ENCODE data around the gene SEPSECS. TPM values are rescaled to one million over a fixed set of nuclear protein-coding genes. Genes with fewer than 3 reads are reported as not detected.

Gene SEPSECS
- total and polyA plus RNA-seq, 2 of the 13 experiments (the other 11 are each of a cell fraction or from before 2014, with no cell fraction given): 9.4 to 14.3 TPM

DNA sequence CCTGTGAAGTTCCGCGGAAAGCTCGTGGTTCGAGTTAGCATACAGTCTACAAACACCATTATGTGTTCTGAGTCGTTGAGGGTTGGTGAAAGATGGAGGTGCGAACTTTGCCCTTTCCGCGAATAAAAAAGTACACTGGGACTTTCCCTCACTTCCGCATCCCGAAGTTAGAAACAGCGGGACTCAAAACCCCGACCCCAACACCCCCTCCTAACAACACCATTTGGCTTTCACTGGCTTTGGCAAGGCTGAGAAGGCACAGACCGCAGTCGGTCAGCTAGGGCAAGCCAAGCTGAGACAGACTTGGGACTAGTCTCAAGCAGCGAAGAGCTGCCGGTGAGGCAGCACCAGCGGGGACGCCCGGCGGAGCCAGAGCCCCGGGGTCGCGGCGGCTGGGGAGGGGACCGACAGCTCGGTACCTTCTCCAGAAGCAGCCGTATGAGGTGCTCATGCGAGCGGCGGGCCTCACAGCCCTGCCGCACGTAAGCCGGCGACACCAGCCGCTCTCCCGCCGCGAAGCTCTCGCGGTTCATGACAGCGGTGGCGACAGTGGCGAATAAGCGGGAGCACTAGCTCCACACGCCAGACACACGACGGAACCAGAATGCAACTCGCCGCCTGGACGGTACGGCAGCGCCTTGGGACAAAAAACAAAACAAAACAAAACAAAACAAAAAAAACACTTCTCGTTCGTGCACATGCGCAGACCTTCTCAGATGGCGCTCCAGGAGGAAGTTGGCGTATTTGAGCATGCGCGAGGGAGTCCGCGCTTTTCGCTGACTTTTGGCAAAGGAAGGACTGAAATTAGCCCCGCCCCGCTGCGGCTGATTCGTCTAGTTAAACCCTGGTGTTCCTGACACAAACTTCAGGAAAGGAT, at the start of gene SEPSECS (continued):
- TF ChIP-seq, protein P1, sequence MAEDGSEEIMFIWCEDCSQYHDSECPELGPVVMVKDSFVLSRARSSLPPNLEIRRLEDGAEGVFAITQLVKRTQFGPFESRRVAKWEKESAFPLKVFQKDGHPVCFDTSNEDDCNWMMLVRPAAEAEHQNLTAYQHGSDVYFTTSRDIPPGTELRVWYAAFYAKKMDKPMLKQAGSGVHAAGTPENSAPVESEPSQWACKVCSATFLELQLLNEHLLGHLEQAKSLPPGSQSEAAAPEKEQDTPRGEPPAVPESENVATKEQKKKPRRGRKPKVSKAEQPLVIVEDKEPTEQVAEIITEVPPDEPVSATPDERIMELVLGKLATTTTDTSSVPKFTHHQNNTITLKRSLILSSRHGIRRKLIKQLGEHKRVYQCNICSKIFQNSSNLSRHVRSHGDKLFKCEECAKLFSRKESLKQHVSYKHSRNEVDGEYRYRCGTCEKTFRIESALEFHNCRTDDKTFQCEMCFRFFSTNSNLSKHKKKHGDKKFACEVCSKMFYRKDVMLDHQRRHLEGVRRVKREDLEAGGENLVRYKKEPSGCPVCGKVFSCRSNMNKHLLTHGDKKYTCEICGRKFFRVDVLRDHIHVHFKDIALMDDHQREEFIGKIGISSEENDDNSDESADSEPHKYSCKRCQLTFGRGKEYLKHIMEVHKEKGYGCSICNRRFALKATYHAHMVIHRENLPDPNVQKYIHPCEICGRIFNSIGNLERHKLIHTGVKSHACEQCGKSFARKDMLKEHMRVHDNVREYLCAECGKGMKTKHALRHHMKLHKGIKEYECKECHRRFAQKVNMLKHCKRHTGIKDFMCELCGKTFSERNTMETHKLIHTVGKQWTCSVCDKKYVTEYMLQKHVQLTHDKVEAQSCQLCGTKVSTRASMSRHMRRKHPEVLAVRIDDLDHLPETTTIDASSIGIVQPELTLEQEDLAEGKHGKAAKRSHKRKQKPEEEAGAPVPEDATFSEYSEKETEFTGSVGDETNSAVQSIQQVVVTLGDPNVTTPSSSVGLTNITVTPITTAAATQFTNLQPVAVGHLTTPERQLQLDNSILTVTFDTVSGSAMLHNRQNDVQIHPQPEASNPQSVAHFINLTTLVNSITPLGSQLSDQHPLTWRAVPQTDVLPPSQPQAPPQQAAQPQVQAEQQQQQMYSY (CRISPR knock-in tag; IDR thresholded peaks at IDR 0.05): no peak
- no peak for TF ChIP-seq ZNF136 (CRISPR knock-in tag; IDR thresholded peaks at IDR 0.05; ENCODE audit: low read depth)
- peak; percentile 54; the same call in 1 of the 2 replicates for TF ChIP-seq ZNF564 (CRISPR knock-in tag; IDR thresholded peaks at IDR 0.05)
- no peak for TF ChIP-seq NFE2L2 (IDR thresholded peaks at IDR 0.05; ENCODE audit: low read length)
- TF ChIP-seq, protein P2, sequence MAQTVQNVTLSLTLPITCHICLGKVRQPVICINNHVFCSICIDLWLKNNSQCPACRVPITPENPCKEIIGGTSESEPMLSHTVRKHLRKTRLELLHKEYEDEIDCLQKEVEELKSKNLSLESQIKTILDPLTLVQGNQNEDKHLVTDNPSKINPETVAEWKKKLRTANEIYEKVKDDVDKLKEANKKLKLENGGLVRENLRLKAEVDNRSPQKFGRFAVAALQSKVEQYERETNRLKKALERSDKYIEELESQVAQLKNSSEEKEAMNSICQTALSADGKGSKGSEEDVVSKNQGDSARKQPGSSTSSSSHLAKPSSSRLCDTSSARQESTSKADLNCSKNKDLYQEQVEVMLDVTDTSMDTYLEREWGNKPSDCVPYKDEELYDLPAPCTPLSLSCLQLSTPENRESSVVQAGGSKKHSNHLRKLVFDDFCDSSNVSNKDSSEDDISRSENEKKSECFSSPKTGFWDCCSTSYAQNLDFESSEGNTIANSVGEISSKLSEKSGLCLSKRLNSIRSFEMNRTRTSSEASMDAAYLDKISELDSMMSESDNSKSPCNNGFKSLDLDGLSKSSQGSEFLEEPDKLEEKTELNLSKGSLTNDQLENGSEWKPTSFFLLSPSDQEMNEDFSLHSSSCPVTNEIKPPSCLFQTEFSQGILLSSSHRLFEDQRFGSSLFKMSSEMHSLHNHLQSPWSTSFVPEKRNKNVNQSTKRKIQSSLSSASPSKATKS (CRISPR knock-in tag; IDR thresholded peaks at IDR 0.05): no peak
- peak; percentile 62; the same call in 1 of the 2 replicates for TF ChIP-seq ZNF337 (CRISPR knock-in tag; IDR thresholded peaks at IDR 0.05; ENCODE audit: borderline replicate concordance, low read depth)
- TF ChIP-seq PRMT3 (CRISPR knock-in tag; IDR thresholded peaks at IDR 0.05; ENCODE audit: borderline replicate concordance, low read depth): no peak
- TF ChIP-seq FOXA1 (IDR thresholded peaks at IDR 0.05): no peak
- peak; percentile 44; the same call in 1 of the 2 replicates for TF ChIP-seq FOXA1 (CRISPR knock-in tag; IDR thresholded peaks at IDR 0.05)
- no peak for TF ChIP-seq DNMT1 (CRISPR knock-in tag; IDR thresholded peaks at IDR 0.05)
- TF ChIP-seq KDM5A (IDR thresholded peaks at IDR 0.05; ENCODE audit: borderline replicate concordance, low read length): peak; percentile 24; the same call in 1 of the 2 replicates
- TF ChIP-seq, protein P3, sequence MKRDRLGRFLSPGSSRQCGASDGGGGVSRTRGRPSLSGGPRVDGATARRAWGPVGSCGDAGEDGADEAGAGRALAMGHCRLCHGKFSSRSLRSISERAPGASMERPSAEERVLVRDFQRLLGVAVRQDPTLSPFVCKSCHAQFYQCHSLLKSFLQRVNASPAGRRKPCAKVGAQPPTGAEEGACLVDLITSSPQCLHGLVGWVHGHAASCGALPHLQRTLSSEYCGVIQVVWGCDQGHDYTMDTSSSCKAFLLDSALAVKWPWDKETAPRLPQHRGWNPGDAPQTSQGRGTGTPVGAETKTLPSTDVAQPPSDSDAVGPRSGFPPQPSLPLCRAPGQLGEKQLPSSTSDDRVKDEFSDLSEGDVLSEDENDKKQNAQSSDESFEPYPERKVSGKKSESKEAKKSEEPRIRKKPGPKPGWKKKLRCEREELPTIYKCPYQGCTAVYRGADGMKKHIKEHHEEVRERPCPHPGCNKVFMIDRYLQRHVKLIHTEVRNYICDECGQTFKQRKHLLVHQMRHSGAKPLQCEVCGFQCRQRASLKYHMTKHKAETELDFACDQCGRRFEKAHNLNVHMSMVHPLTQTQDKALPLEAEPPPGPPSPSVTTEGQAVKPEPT (CRISPR knock-in tag; IDR thresholded peaks at IDR 0.05; ENCODE audit: low read depth): no peak
- TF ChIP-seq, protein P4, sequence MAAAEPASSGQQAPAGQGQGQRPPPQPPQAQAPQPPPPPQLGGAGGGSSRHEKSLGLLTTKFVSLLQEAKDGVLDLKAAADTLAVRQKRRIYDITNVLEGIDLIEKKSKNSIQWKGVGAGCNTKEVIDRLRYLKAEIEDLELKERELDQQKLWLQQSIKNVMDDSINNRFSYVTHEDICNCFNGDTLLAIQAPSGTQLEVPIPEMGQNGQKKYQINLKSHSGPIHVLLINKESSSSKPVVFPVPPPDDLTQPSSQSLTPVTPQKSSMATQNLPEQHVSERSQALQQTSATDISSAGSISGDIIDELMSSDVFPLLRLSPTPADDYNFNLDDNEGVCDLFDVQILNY (CRISPR knock-in tag; conservative IDR thresholded peaks at IDR 0.05): peak; percentile 70; the same call in 1 of the 2 replicates
- no peak for TF ChIP-seq ZBTB1 (CRISPR knock-in tag; IDR thresholded peaks at IDR 0.05; ENCODE audit: borderline replicate concordance)
- TF ChIP-seq, protein P5, sequence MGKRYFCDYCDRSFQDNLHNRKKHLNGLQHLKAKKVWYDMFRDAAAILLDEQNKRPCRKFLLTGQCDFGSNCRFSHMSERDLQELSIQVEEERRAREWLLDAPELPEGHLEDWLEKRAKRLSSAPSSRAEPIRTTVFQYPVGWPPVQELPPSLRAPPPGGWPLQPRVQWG (CRISPR knock-in tag; IDR thresholded peaks at IDR 0.05; ENCODE audit: borderline replicate concordance, low read depth): no peak
- peak; percentile 64; the same call in 1 of the 2 replicates for TF ChIP-seq ZNF614 (CRISPR knock-in tag; IDR thresholded peaks at IDR 0.05; ENCODE audit: borderline replicate concordance)
- TF ChIP-seq, protein P6, sequence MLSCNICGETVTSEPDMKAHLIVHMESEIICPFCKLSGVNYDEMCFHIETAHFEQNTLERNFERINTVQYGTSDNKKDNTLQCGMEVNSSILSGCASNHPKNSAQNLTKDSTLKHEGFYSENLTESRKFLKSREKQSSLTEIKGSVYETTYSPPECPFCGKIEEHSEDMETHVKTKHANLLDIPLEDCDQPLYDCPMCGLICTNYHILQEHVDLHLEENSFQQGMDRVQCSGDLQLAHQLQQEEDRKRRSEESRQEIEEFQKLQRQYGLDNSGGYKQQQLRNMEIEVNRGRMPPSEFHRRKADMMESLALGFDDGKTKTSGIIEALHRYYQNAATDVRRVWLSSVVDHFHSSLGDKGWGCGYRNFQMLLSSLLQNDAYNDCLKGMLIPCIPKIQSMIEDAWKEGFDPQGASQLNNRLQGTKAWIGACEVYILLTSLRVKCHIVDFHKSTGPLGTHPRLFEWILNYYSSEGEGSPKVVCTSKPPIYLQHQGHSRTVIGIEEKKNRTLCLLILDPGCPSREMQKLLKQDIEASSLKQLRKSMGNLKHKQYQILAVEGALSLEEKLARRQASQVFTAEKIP (CRISPR knock-in tag; IDR thresholded peaks at IDR 0.05; ENCODE audit: borderline replicate concordance): no peak
